Measurements from ENCODE around the gene NUP42. TPM values are rescaled to one million over a fixed set of nuclear protein-coding genes. Genes with fewer than 3 reads are reported as not detected.
"Not testable (repeated sequence)": the region's sequence is repeated elsewhere in the genome, so short reads cannot be mapped to it uniquely, and the experiment has no call there.

Gene NUP42
- total and polyA plus RNA-seq, 2 of the 13 experiments (the other 11 are each of a cell fraction or from before 2014, with no cell fraction given), result 32.0 to 51.5 TPM

DNA sequence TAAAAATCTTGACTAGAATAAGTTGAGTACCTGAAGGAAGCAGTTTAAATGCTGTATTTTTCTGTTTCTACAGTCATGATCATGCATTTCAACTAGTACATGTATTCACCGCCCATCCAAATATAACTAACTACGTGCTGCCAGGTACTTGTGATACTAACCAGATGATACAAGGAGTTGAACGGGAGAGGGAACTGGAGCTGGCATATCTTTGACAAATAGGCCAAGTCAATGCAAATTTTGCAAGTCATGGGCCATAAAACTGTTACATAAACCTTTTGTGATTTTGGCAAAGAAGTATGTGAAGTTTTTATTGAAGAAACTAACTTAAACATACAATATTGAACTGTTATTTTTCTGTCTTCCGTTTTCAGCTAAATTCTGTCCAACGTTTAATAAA, 14.5 kb downstream of the NUP42 start:
- peaks cover 11 to 27% of the 10 kb centered on the region in 2 experiments for H3K36me3 ChIP-seq (replicated peaks in 1 of 2; ENCODE audit: control insufficient read depth in 1 of 2, insufficient read depth in 2 of 2, low read length in 2 of 2)
- peak; percentile 23 for FAIRE-seq
- in situ Hi-C loops (cut with HindIII; ENCODE audit: extremely low pct_ligation_motif_present, low pct_unique_long_range_greater_than_20kb), result no loop called here

DNA sequence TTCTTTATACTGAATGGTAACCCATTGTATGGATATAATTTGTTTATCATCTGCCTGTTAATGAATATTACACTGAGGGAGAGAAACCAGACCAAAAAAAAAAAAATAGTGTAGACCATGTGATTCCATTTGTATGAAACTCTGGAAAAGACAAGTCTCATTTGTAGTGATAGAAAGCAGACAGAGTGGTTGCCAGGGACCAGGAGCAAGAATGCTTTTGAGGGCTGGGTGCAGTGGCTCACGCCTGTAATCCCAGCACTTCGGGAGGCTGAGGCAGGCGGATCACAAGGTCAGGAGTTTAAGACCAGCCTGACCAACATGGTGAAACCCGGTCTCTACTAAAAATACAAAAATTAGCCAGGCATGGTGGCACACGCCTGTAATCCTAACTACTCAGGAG, 15.9 kb downstream of the NUP42 start:
- peaks cover 9 to 19% of the 10 kb centered on the region in 2 experiments for H3K36me3 ChIP-seq (replicated peaks in 1 of 2; ENCODE audit: control insufficient read depth in 1 of 2, insufficient read depth in 2 of 2, low read length in 2 of 2)
- CTCF ChIA-PET (ENCODE audit: low intra/inter-chr PET ratio, low total read pairs); ATAC-seq; H3K27me3 ChIP-seq (ENCODE audit: control insufficient read depth in 1 of 2, insufficient read depth in 2 of 2, low read length in 2 of 2); H3K9me3 ChIP-seq (ENCODE audit: low read length); intact Hi-C loops (cut with micrococcal nuclease; ENCODE audit: unreplicated experiment); FAIRE-seq; H3K4me3 ChIP-seq (replicated peaks in 1 of 3; ENCODE audit: insufficient read depth in 1 of 3, low read depth in 2 of 3, low read length in 3 of 3); H3K9ac ChIP-seq (ENCODE audit: insufficient read depth, low read depth, low read length); H3K4me2 ChIP-seq (ENCODE audit: low read depth, low read length); H2AFZ ChIP-seq (ENCODE audit: low read length); BruUV-seq (replicated peaks); DNase-seq (ENCODE audit: low spot score); H4K20me1 ChIP-seq (ENCODE audit: insufficient read depth, low read length); H3K27ac ChIP-seq (ENCODE audit: extremely low read length, insufficient read depth, low read length); H3K79me2 ChIP-seq (ENCODE audit: insufficient read depth, low read length); in situ Hi-C loops (cut with HindIII; ENCODE audit: extremely low pct_ligation_motif_present, low pct_unique_long_range_greater_than_20kb); POLR2A ChIA-PET; H3K4me1 ChIP-seq (ENCODE audit: insufficient read depth, low read length): not testable (repeated sequence)
- WGBS (ENCODE audit: low lambda C conversion rate), result 95% methylated on average over 5 of the region's 5 CpGs

More for the DNA sequence above, 14.5 kb downstream of the NUP42 start:
- Histone ChIP-seq H2AFZ (ENCODE audit: low read length) (no peak overlapping the region), H3K9me3 (ENCODE audit: low read length) (no peaks in the 10 kb centered on the region), H3K27me3 (ENCODE audit: control insufficient read depth in 1 of 2, insufficient read depth in 2 of 2, low read length in 2 of 2) (no peaks in the 10 kb centered on the region), H3K4me3 (replicated peaks in 1 of 3; ENCODE audit: insufficient read depth in 1 of 3, low read depth in 2 of 3, low read length in 3 of 3) (no peak overlapping the region), H3K4me2 (ENCODE audit: low read depth, low read length) (no peak overlapping the region), H3K27ac (ENCODE audit: extremely low read length, insufficient read depth, low read length) (no peak overlapping the region), H3K79me2 (ENCODE audit: insufficient read depth, low read length) (no peaks in the 10 kb centered on the region), H3K9ac (ENCODE audit: insufficient read depth, low read depth, low read length) (no peak overlapping the region), H4K20me1 (ENCODE audit: insufficient read depth, low read length) (no peaks in the 10 kb centered on the region), H3K4me1 (ENCODE audit: insufficient read depth, low read length) (no peaks in the 10 kb centered on the region)
- ChIA-PET CTCF (ENCODE audit: low intra/inter-chr PET ratio, low total read pairs) (no interaction called here), POLR2A (no interaction called here)
- BruUV-seq (replicated peaks), result no TSS peak
- DNase-seq (ENCODE audit: low spot score) (no peak), ATAC-seq (no peak)
- WGBS (ENCODE audit: low lambda C conversion rate), result 98% methylated on average over 5 of the region's 5 CpGs
- TF ChIP-seq ATRX (CRISPR knock-in tag; IDR thresholded peaks at IDR 0.05; ENCODE audit: borderline replicate concordance) (no peak), NFE2L2 (IDR thresholded peaks at IDR 0.05; ENCODE audit: low read length) (peak; percentile 76), ZSCAN20 (CRISPR knock-in tag; IDR thresholded peaks at IDR 0.05; ENCODE audit: borderline replicate concordance) (no peak)
- intact Hi-C loops (cut with micrococcal nuclease; ENCODE audit: unreplicated experiment), result no loop called here

Data from HepG2 (cell line).